A673 (cell line): ENCODE data around the gene CTNNA1. TPM values are rescaled to one million over a fixed set of nuclear protein-coding genes. Genes with fewer than 3 reads are reported as not detected.

ENCODE experiments used
- BruUV-seq: library from RNA; stranded (reverse); fragments of 400-500 nt; replicated peaks from 2 replicates; lab custom pipeline; 2021; lab: Mats Ljungman, UMichigan
- CTCF ChIA-PET: fragments of 300-600 bp; sonication (Branson Sonifier 250); formaldehyde crosslinking; loops from one replicate; lab custom pipeline; 2022; ENCODE audit warnings: antibody characterized with exemption; lab: Charles Lee
- POLR2A ChIA-PET: fragments of 300-600 bp; sonication (Branson Sonifier 250); formaldehyde crosslinking; loops from one replicate; lab custom pipeline; 2022; ENCODE audit warnings: antibody characterized with exemption; ENCODE audit not compliant: low non-redundant PET; lab: Charles Lee
- DNase-seq: peaks from one replicate; pipeline ENCODE4 v3.0.0-alpha.2; 2015; ENCODE audit warnings: low spot score
- H3K27ac ChIP-seq: fragments of 200-600 bp; sonication (generic); 2 replicates; pipeline ENCODE4 v1.5.1; 2016; ENCODE audit warnings: mixed run types, low read depth, mild to moderate bottlenecking, mixed read lengths, antibody characterized with exemption, low read length; ENCODE audit not compliant: poor library complexity, severe bottlenecking
- H3K27me3 ChIP-seq: fragments of 200-600 bp; sonication (generic); replicated peaks from 2 replicates; pipeline ENCODE4 v1.6.1; 2017; ENCODE audit warnings: mixed run types, low read depth, mild to moderate bottlenecking, mixed read lengths, antibody characterized with exemption, low read length; ENCODE audit not compliant: insufficient read depth, poor library complexity
- H3K36me3 ChIP-seq: fragments of 200-600 bp; sonication (generic); 2 replicates; pipeline ENCODE4 v1.6.1; 2016; ENCODE audit warnings: mixed run types, mild to moderate bottlenecking, mixed read lengths, antibody characterized with exemption, low read length; ENCODE audit not compliant: insufficient read depth, poor library complexity, severe bottlenecking
- H3K4me1 ChIP-seq: fragments of 200-600 bp; sonication (generic); 2 replicates; pipeline ENCODE4 v1.6.1; 2017; ENCODE audit warnings: mixed run types, mild to moderate bottlenecking, mixed read lengths, antibody characterized with exemption, low read length; ENCODE audit not compliant: insufficient read depth, poor library complexity, severe bottlenecking
- H3K4me3 ChIP-seq: fragments of 200-600 bp; sonication (generic); 2 replicates; pipeline ENCODE4 v1.5.1; 2016; ENCODE audit warnings: low read depth, mixed run types, mild to moderate bottlenecking, mixed read lengths, low read length; ENCODE audit not compliant: poor library complexity, severe bottlenecking
- H3K9me3 ChIP-seq: fragments of 200-600 bp; sonication (generic); 2 replicates; pipeline ENCODE4 v1.6.1; 2016; ENCODE audit warnings: mixed run types, low read depth, mild to moderate bottlenecking, mixed read lengths, antibody characterized with exemption, low read length; ENCODE audit not compliant: poor library complexity, severe bottlenecking
- CTCF ChIP-seq: fragments of 300-800, 200-600 bp; sonication (generic); conservative IDR thresholded peaks from 2 replicates; pipeline ENCODE4 v1.5.1; 2017; ENCODE audit warnings: low read depth, mild to moderate bottlenecking, antibody characterized with exemption, low read length, moderate library complexity, mixed read lengths
- EZH2 ChIP-seq: fragments of 200-600 bp; sonication (generic); IDR thresholded peaks from 2 replicates; pipeline ENCODE4 v1.6.1; 2017; ENCODE audit warnings: borderline replicate concordance, low read depth, mild to moderate bottlenecking, mixed read lengths, antibody characterized with exemption, low read length; ENCODE audit not compliant: poor library complexity, severe bottlenecking
- intact Hi-C: fragments of 100-400 bp; cut with micrococcal nuclease; formaldehyde crosslinking; loops from one replicate; pipeline ENCODE4 v1.10.0; 2022; ENCODE audit not compliant: unreplicated experiment
- total RNA-seq: library from RNA; stranded (reverse); gene quantifications from 2 replicates; pipeline ENCODE4 v1.2.3, GENCODE V29; 2021

The CTNNA1 gene
- total RNA-seq, 1 experiment from 2014 or later = 249 TPM

GRCh38 chr5:138867011-138867410, 113.8 kb downstream of the CTNNA1 start:
- no peak overlapping the region for H3K4me3 ChIP-seq
- TF ChIP-seq EZH2 (no peak), CTCF (no peak)
- ChIA-PET POLR2A (no interaction called here), CTCF (no interaction called here)
- no peak for DNase-seq
- no peaks in the 10 kb centered on the region for H3K27me3 ChIP-seq
- H3K4me1 ChIP-seq = peaks cover 7% of the 10 kb centered on the region
- no peak overlapping the region for H3K27ac ChIP-seq
- H3K36me3 ChIP-seq = peaks cover 6% of the 10 kb centered on the region
- BruUV-seq = no TSS peak
- peaks cover 16% of the 10 kb centered on the region for H3K9me3 ChIP-seq
- intact Hi-C loops = no loop called here

- ChIA-PET POLR2A (no interaction called here), CTCF (no interaction called here)
- Histone ChIP-seq H3K36me3 (no peaks in the 10 kb centered on the region), H3K27me3 (no peaks in the 10 kb centered on the region), H3K9me3 (no peaks in the 10 kb centered on the region), H3K4me3 (no peak overlapping the region), H3K4me1 (peaks cover 25% of the 10 kb centered on the region), H3K27ac (no peak overlapping the region)
- DNase-seq = no peak
- TF ChIP-seq CTCF (no peak), EZH2 (no peak)
- intact Hi-C loops = no loop called here
- no TSS peak for BruUV-seq
Measured at GRCh38 chr5:138869038-138869437, 115.8 kb downstream of the CTNNA1 start.

GRCh38 chr5:138869763-138870500, 116.7 kb downstream of the CTNNA1 start:
- DNase-seq = no peak
- ChIA-PET POLR2A (no interaction called here), CTCF (interaction anchor here (0.6 kb wide), 2 partner anchors 73 to 467 kb away, joined by 3 to 4 read pairs; no protein-coding TSS in a partner anchor)
- Histone ChIP-seq H3K9me3 (no peaks in the 10 kb centered on the region), H3K4me3 (no peak overlapping the region), H3K36me3 (no peaks in the 10 kb centered on the region), H3K27me3 (no peaks in the 10 kb centered on the region), H3K27ac (no peak overlapping the region), H3K4me1 (peaks cover 33% of the 10 kb centered on the region)
- TF ChIP-seq CTCF = no peak
- no TSS peak for BruUV-seq
- intact Hi-C loops = no loop called here
